H1 (cell line): Measurements from ENCODE around the gene PDE4B. TPM values are rescaled to one million over a fixed set of nuclear protein-coding genes. Genes with fewer than 3 reads are reported as not detected.

Experiments used
- CTCF ChIA-PET: fragments of 300-600 bp; sonication (Branson Sonifier 250); formaldehyde crosslinking; loops from one replicate; lab custom pipeline; 2021; ENCODE audit not compliant: partially characterized antibody; lab: Charles Lee
- POLR2A ChIA-PET: fragments of 300-600 bp; sonication (Branson Sonifier 250); formaldehyde crosslinking; loops from one replicate; lab custom pipeline; 2021; ENCODE audit warnings: inconsistent platforms; ENCODE audit not compliant: partially characterized antibody; lab: Charles Lee
- DNase-seq, 2 experiments: peaks; one replicate each; pipeline versions ENCODE4 v3.0.0 to v3.0.0-alpha.2; 2010 to 2022; ENCODE audit warnings: low spot score in 2 of 2, low read depth in 1 of 2, mixed read lengths in 1 of 2
- FAIRE-seq: peaks from 2 replicates; lab custom pipeline; 2011; peaks lifted over from hg19 to GRCh38; lab: Jason Lieb, UNC
- H2AFZ ChIP-seq: 2 replicates; pipeline ENCODE4 v1.8.1; 2012; ENCODE audit warnings: low read length, inconsistent platforms
- H2AK5ac ChIP-seq: 2 replicates; pipeline ENCODE4 v1.6.1; 2013; ENCODE audit warnings: low read depth, low read length
- H2BK120ac ChIP-seq: replicated peaks from 2 replicates; pipeline ENCODE3; 2013; ENCODE audit warnings: low read depth, low read length, inconsistent platforms
- H2BK12ac ChIP-seq: 2 replicates; pipeline ENCODE4 v1.6.1; 2013; ENCODE audit warnings: low read depth, low read length
- H2BK15ac ChIP-seq: 2 replicates; pipeline ENCODE4 v1.6.1; 2013; ENCODE audit warnings: low read length
- H2BK20ac ChIP-seq: 2 replicates; pipeline ENCODE4 v1.6.1; 2013; ENCODE audit warnings: low read length
- H2BK5ac ChIP-seq: 2 replicates; pipeline ENCODE4 v1.6.1; 2013; ENCODE audit warnings: low read depth, low read length
- H3K14ac ChIP-seq: 2 replicates; pipeline ENCODE4 v1.6.1; 2013; ENCODE audit warnings: inconsistent platforms; ENCODE audit not compliant: insufficient read length
- H3K18ac ChIP-seq: 2 replicates; pipeline ENCODE4 v1.6.1; 2013; ENCODE audit warnings: low read length; ENCODE audit errors: extremely low read depth
- H3K23ac ChIP-seq: 2 replicates; pipeline ENCODE4 v1.6.1; 2013; ENCODE audit warnings: inconsistent platforms; ENCODE audit not compliant: insufficient read length
- H3K23me2 ChIP-seq: 2 replicates; pipeline ENCODE4 v1.6.1; 2013; ENCODE audit warnings: low read depth, low read length
- H3K27ac ChIP-seq: 2 replicates; pipeline ENCODE4 v1.6.1; 2011; ENCODE audit warnings: low read depth, low read length, inconsistent platforms
- H3K27me3 ChIP-seq, 4 experiments: replicated peaks in 1 of 4; 1 replicate in 1 of 4; 2 replicates in 3 of 4; pipeline versions ENCODE4 v1.6.1 to v1.8.1; 2011 to 2013; ENCODE audit warnings: low read length in 3 of 4, mild to moderate bottlenecking in 3 of 4, inconsistent platforms in 2 of 4, mixed read lengths in 2 of 4, moderate library complexity in 1 of 4; ENCODE audit not compliant: control insufficient read depth in 3 of 4, insufficient read depth in 3 of 4; ENCODE audit errors: extremely low read depth in 1 of 4
- H3K36me3 ChIP-seq, 4 experiments: 2 replicates each; pipeline versions ENCODE4 v1.6.1 to v1.8.1; 2011 to 2013; ENCODE audit warnings: mild to moderate bottlenecking in 4 of 4, low read length in 3 of 4, moderate library complexity in 2 of 4, control low read depth in 1 of 4, inconsistent platforms in 1 of 4; ENCODE audit not compliant: insufficient read depth in 4 of 4, control insufficient read depth in 2 of 4
- H3K4ac ChIP-seq: replicated peaks from 2 replicates; pipeline ENCODE3; 2013; ENCODE audit warnings: low read length, low read depth, mixed read lengths, inconsistent platforms; ENCODE audit not compliant: insufficient read length
- H3K4me1 ChIP-seq, 4 experiments: replicated peaks in 1 of 4; 1 replicate in 1 of 4; 2 replicates in 3 of 4; pipeline versions ENCODE4 v1.6.1 to v1.8.1; 2011 to 2013; ENCODE audit warnings: low read length in 3 of 4, inconsistent platforms in 2 of 4, mixed read lengths in 1 of 4; ENCODE audit not compliant: insufficient read depth in 4 of 4, control insufficient read depth in 3 of 4
- H3K4me2 ChIP-seq, 2 experiments: 2 replicates each; pipeline versions ENCODE4 v1.6.1 to v1.8.1; 2011 to 2013; ENCODE audit warnings: low read depth in 2 of 2, low read length in 2 of 2, control low read depth in 1 of 2, inconsistent platforms in 1 of 2, mild to moderate bottlenecking in 1 of 2; ENCODE audit not compliant: insufficient read depth in 1 of 2
- H3K4me3 ChIP-seq, 4 experiments: fragments of 200-600, 300-600 bp in 1 of 4; sonication (generic), shearing (Covaris generic), sonication (Bioruptor Twin) in 1 of 4; 2 replicates each; pipeline versions ENCODE4 v1.5.1 to v1.8.1; 2011 to 2016; ENCODE audit warnings: low read length in 4 of 4, low read depth in 3 of 4, control low read depth in 2 of 4, inconsistent platforms in 2 of 4, mild to moderate bottlenecking in 2 of 4, mixed read lengths in 1 of 4, moderate library complexity in 1 of 4; ENCODE audit not compliant: insufficient read depth in 2 of 4; ENCODE audit errors: extremely low read depth in 1 of 4
- H3K56ac ChIP-seq: replicated peaks from 2 replicates; pipeline ENCODE3; 2013; ENCODE audit warnings: low read depth, mild to moderate bottlenecking, mixed read lengths, low read length, inconsistent platforms; ENCODE audit not compliant: insufficient read length
- H3K79me1 ChIP-seq: 2 replicates; pipeline ENCODE4 v1.6.1; 2013; ENCODE audit warnings: low read depth, low read length, control low read depth
- H3K79me2 ChIP-seq, 2 experiments: 2 replicates each; pipeline versions ENCODE4 v1.6.1 to v1.8.1; 2012 to 2013; ENCODE audit warnings: low read length in 2 of 2, mild to moderate bottlenecking in 2 of 2, inconsistent platforms in 1 of 2; ENCODE audit not compliant: insufficient read depth in 2 of 2, control insufficient read depth in 1 of 2
- H3K9ac ChIP-seq, 4 experiments: replicated peaks in 1 of 4; 1 replicate in 1 of 4; 2 replicates in 3 of 4; pipeline versions ENCODE4 v1.6.1 to v1.8.1; 2011 to 2013; ENCODE audit warnings: low read depth in 3 of 4, low read length in 3 of 4, control low read depth in 2 of 4, mild to moderate bottlenecking in 2 of 4, moderate library complexity in 2 of 4, inconsistent platforms in 1 of 4; ENCODE audit errors: extremely low read depth in 1 of 4
- H3K9me3 ChIP-seq, 2 experiments: 2 replicates each; pipeline versions ENCODE4 v1.6.1 to v1.8.1; 2012 to 2013; ENCODE audit warnings: mild to moderate bottlenecking in 2 of 2, moderate library complexity in 2 of 2, control low read depth in 1 of 2, inconsistent platforms in 1 of 2, low read depth in 1 of 2, low read length in 1 of 2, mixed read lengths in 1 of 2; ENCODE audit not compliant: insufficient read depth in 2 of 2
- H4K20me1 ChIP-seq, 2 experiments: replicated peaks in 1 of 2; 2 replicates each; pipeline versions ENCODE3 to v1.8.1; 2011 to 2013; ENCODE audit warnings: inconsistent platforms in 2 of 2, low read length in 2 of 2, mild to moderate bottlenecking in 1 of 2; ENCODE audit not compliant: insufficient read depth in 2 of 2, control insufficient read depth in 1 of 2
- H4K5ac ChIP-seq: 2 replicates; pipeline ENCODE4 v1.6.1; 2013; ENCODE audit warnings: low read length, low read depth, mixed read lengths, inconsistent platforms; ENCODE audit not compliant: insufficient read length
- H4K8ac ChIP-seq: 2 replicates; pipeline ENCODE4 v1.8.0; 2013; ENCODE audit warnings: mild to moderate bottlenecking, moderate library complexity, low read length, inconsistent platforms; ENCODE audit not compliant: insufficient read depth; ENCODE audit errors: extremely low read depth
- H4K91ac ChIP-seq: replicated peaks from 2 replicates; pipeline ENCODE3; 2013; ENCODE audit warnings: low read length, mixed read lengths, inconsistent platforms; ENCODE audit not compliant: insufficient read length
- ASH2L ChIP-seq: fragments of 200-600, 300-600 bp; sonication (generic); IDR thresholded peaks from one replicate; pipeline ENCODE4 v1.7.1; 2017; ENCODE audit warnings: low read length
- CBX8 ChIP-seq: fragments of 300-800, 300-1000 bp; sonication (generic); IDR thresholded peaks from 2 replicates; pipeline ENCODE4 v1.7.1; 2016; ENCODE audit warnings: low read depth, low read length, borderline replicate concordance
- CHD1 ChIP-seq: IDR thresholded peaks from 2 replicates; pipeline ENCODE4 v1.6.1; 2012; ENCODE audit warnings: low read depth, low read length, improper control_type of control experiment
- CHD2 ChIP-seq: IDR thresholded peaks from 2 replicates; pipeline ENCODE4 v1.6.1; 2012; ENCODE audit warnings: low read length, improper control_type of control experiment
- CREB1 ChIP-seq: IDR thresholded peaks from 2 replicates; pipeline ENCODE4 v1.6.1; 2012; ENCODE audit warnings: inconsistent platforms
- FOSL1 ChIP-seq: IDR thresholded peaks from 2 replicates; pipeline ENCODE4 v1.6.1; 2011; ENCODE audit warnings: mild to moderate bottlenecking, low read depth, low read length, moderate library complexity; ENCODE audit not compliant: insufficient read depth
- GABPA ChIP-seq: IDR thresholded peaks from 2 replicates; pipeline ENCODE4 v1.6.1; 2011; ENCODE audit warnings: mild to moderate bottlenecking, low read length, moderate library complexity, borderline replicate concordance; ENCODE audit not compliant: insufficient read depth
- KDM5A ChIP-seq: fragments of 200-600 bp; IDR thresholded peaks from 2 replicates; pipeline ENCODE4 v1.7.1; 2012; ENCODE audit warnings: mild to moderate bottlenecking, low read length, inconsistent platforms, mixed read lengths
- MAFK ChIP-seq: IDR thresholded peaks from 2 replicates; pipeline ENCODE4 v1.6.1; 2012; ENCODE audit warnings: low read depth, mild to moderate bottlenecking, improper control_type of control experiment, low read length
- POU5F1 ChIP-seq: IDR thresholded peaks from 2 replicates; pipeline ENCODE4 v1.6.1; 2011; ENCODE audit warnings: low read depth, mild to moderate bottlenecking, low read length, moderate library complexity
- SIRT6 ChIP-seq: IDR thresholded peaks from one replicate; pipeline ENCODE4 v1.7.1; 2012; ENCODE audit warnings: low read length, inconsistent platforms
- SRF ChIP-seq: IDR thresholded peaks from 2 replicates; pipeline ENCODE4 v1.6.1; 2011; ENCODE audit warnings: mild to moderate bottlenecking, low read depth, low read length, moderate library complexity
- TAF7 ChIP-seq: optimal IDR thresholded peaks from 2 replicates; pipeline ENCODE3; 2011; ENCODE audit warnings: low read depth, mild to moderate bottlenecking, inconsistent platforms, low read length, moderate library complexity, borderline replicate concordance
- TBP ChIP-seq: IDR thresholded peaks from 2 replicates; pipeline ENCODE4 v1.6.1; 2011; ENCODE audit warnings: low read depth, low read length, improper control_type of control experiment
- YY1 ChIP-seq: IDR thresholded peaks from 2 replicates; pipeline ENCODE4 v1.6.1; 2011; ENCODE audit warnings: low read depth, mild to moderate bottlenecking, low read length
- WGBS, 2 experiments: shearing (Covaris generic) in 1 of 2; methylation state at CpG; one replicate each; pipeline versions ENCODE4 v1.1.6 to v1.1.7; 2013 to 2015; ENCODE audit warnings: low lambda C conversion rate in 2 of 2, mixed read lengths in 2 of 2, inconsistent platforms in 1 of 2, low coverage in 1 of 2, missing lambda C conversion rate in 1 of 2; ENCODE audit not compliant: insufficient replicate concordance in 2 of 2, insufficient coverage in 1 of 2, insufficient read length in 1 of 2; ENCODE audit errors: extremely low coverage in 1 of 2, missing lambda C conversion rate in 1 of 2; 5-methylcytosine and 5-hydroxymethylcytosine counted together
- polyA plus RNA-seq, 7 experiments: library from polyadenylated mRNA; depleted of rRNA in 3 of 7; stranded (reverse) in 5 of 7; unstranded in 2 of 7; fragments of >200 nt in 5 of 7; fragments of 200-250 nt in 2 of 7; gene quantifications; 1 replicate in 5 of 7; 2 replicates in 1 of 7; 4 replicates in 1 of 7; pipeline versions ENCODE4 v1.2.1 to v1.2.3, GENCODE V29; 2011 to 2013; ENCODE audit warnings: missing spikeins in 2 of 7, mixed read lengths in 2 of 7
- total RNA-seq: library from RNA; stranded (reverse); fragmentation: NEBNext Ultra II Directional; extraction: Animal tissue kit (Norgen Biotek cat#: 25700); gene quantifications from 2 replicates; pipeline ENCODE4 v1.2.1, GENCODE V29; 2021

Gene PDE4B
- total and polyA plus RNA-seq, 2 of the 8 experiments (the other 6 are each of a cell fraction or from before 2014, with no cell fraction given): 5.0 to 15.1 TPM

- Histone ChIP-seq H3K23ac (no peak overlapping the region), H3K79me1 (no peaks in the 10 kb centered on the region), H3K23me2 (no peaks in the 10 kb centered on the region), H3K4me2 (no peak overlapping the region), H2AK5ac (no peak overlapping the region), H3K14ac (no peak overlapping the region), H2BK15ac (no peak overlapping the region), H4K91ac (no peak overlapping the region), H3K9ac (no peak overlapping the region), H2BK12ac (no peak overlapping the region), H4K8ac (no peak overlapping the region), H3K27ac (no peak overlapping the region), H2BK120ac (no peak overlapping the region), H3K27me3 (no peaks in the 10 kb centered on the region), H3K4me3 (no peak overlapping the region), H3K36me3 (no peaks in the 10 kb centered on the region), H4K5ac (no peak overlapping the region), H3K4ac (no peak overlapping the region), H2BK20ac (no peak overlapping the region), H3K56ac (no peak overlapping the region), H3K9me3 (no peaks in the 10 kb centered on the region), H2BK5ac (no peak overlapping the region), H3K79me2 (no peaks in the 10 kb centered on the region), H3K4me1 (no peaks in the 10 kb centered on the region), H4K20me1 (no peaks in the 10 kb centered on the region), H3K18ac (no peak overlapping the region), H2AFZ (no peak overlapping the region)
- CTCF ChIA-PET: interaction anchor here (0.7 to 1.5 kb wide), 5 partner anchors 26 to 520 kb away, joined by 3 to 4 read pairs (median 3); no protein-coding TSS in a partner anchor
- DNase-seq (no peak), FAIRE-seq (no peak)
- 95% methylated on average over 1 of the region's 1 CpG; no CpG with 5 or more reads in 1 of the 2 experiments for WGBS, 2 experiments
- POLR2A ChIA-PET: interaction anchor here (0.8 kb wide), 1 partner anchor 748 kb away, joined by 3 read pairs; no protein-coding TSS in a partner anchor
- no peak for TF ChIP-seq CBX8
- TF ChIP-seq CHD2: no peak
- no peak for TF ChIP-seq MAFK
- TF ChIP-seq FOSL1: no peak
- TF ChIP-seq SRF: no peak
- TF ChIP-seq CREB1: no peak
- TF ChIP-seq SIRT6: no peak
- no peak for TF ChIP-seq TAF7
- TF ChIP-seq KDM5A: no peak
- TF ChIP-seq ASH2L: no peak
- TF ChIP-seq TBP: no peak
- TF ChIP-seq POU5F1: no peak
- TF ChIP-seq YY1: no peak
- TF ChIP-seq GABPA: no peak
- TF ChIP-seq CHD1: no peak
Measured at GRCh38 chr1:65985393-65986066, 192.8 kb downstream of the PDE4B start.
